Measurements from ENCODE around the gene ENPEP.
"Not testable (repeated sequence)": the region's sequence is repeated elsewhere in the genome, so short reads cannot be mapped to it uniquely, and the experiment has no call there.

The ENPEP gene

GRCh38 chr4:110475881-110476818, at the start of gene ENPEP:
Gene ENPEP, plus strand, starts transcription at chr4:110476155. Its CDS starts 260 bp downstream, at chr4:110476415.
- DNase-seq, result peak in 1 of 14 donors; percentile 1

DNA sequence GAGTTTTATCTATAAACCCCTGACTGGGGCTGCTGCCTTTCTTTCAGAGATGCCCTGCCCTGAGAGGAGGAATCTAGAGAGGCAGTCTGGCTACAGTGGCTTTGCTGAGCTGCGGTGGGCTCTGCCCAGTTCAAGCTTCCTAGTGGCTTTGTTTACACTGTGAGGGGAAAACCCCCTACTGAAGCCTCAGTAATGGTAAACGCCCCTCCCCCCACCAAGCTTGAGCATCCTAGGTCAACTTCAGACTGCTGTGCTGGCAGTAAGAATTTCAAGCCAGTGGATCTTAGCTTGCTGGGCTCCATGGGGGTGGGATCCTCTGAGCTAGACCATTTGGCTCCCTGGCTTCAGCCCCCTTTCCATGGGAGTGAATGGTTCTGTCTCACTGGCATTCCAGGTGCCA, 44.1 kb upstream of the ENPEP start:
- DNase-seq, result not testable (repeated sequence)

DNA sequence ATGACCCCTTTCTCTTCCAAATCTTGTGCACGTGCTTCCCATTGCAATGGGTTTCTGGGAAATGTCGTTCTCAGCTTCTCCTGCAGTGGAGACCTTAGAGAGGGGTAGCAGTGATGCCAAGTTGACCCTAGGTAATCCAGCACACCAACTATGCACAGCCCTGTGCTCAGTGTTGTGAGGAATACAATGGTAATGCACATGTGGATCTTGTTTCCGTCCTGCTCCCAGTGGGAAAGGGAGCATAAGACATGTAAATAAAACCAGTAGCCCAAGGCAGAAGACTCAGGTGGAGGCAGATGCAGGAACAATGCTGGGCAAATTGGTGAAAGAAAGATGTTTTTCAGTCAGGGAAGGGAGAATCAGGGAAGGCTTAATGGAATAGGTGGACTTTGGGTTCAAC, 38.7 kb upstream of the ENPEP start:
- not testable (repeated sequence) for DNase-seq

- DNase-seq, result not testable (repeated sequence)
These were observed 36.7 kb upstream of the ENPEP start for GRCh38 chr4:110439209-110439608.

- DNase-seq, result no peak
These were observed 33.6 kb upstream of the ENPEP start for GRCh38 chr4:110442309-110442708.

DNA sequence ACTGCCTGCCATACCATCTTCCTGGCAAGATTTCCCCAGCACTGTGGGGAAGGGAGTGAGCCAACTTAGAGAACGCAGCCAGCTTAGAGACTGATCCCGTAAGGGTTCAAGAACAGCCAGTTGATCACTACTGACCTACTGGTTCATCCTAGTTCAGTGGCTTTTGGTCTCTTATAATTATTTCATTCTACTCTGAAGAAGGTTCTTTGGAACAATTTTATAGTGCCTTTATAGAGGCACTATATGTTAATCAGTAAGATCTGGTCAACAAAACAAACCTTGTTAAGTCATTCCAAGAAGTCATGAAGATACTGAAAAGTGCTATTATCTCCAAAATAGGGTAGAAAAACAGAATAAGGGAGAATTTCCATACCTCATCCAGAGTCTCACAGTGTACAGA, 33.2 kb upstream of the ENPEP start:
- DNase-seq, result no peak

DNA sequence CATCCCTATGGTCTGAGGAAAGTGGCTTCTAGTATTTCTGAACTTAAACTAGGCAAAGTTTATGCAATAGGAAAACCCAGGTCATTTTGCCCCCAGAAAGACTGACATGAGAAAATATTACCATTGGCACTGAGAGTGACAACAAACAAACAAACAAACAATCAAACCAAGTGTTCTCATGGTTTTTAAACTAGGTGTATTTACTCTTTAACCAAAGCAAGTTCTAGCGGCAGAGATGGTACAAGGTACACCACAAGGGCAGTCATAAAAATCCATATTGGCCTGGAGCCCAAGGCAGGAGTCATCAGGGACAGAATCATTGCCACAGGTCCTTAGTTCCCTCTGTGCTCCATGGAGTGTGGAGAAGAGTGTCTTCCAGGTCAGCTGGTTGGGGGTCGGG, 26.0 kb upstream of the ENPEP start:
- no peak for DNase-seq

GRCh38 chr4:110452546-110452945, 23.4 kb upstream of the ENPEP start:
- no peak for DNase-seq

GRCh38 chr4:110454441-110454840, 21.5 kb upstream of the ENPEP start:
- DNase-seq, result no peak

DNA sequence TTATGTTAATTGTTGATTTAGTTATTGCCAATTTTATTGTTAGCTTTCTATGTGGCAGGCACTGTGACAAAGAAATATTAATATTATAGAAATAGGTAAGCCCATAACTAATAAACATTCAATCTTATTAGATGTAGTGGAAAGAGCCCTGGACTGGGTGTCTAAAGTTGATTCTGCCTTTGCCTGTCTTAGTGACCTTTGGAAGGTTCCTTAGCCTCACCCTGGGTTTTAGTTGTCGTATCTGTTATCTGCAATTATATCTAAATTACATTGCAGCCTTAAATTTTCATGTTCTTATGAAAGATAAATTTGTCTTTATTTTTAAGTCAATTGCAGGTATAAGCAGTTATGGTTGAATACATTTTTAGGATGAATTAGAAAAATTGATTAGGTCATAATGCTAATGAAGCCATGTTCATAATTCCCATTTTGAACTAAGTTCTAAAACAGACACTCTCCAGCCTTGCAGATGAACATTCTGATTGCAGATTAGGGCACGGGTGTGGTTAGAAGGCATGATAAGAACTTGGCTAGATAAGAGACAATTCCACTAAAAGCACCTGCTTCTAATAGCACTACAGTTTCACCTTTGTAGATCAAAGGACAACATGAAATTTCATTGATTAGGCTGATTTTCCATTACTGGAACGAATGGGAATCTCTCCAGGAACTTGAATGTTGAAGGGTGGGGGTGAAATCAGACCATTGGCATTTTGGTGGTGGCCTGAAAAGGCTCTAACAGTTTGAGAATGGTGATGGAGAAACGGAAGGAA, 17.3 kb upstream of the ENPEP start:
- no peak for DNase-seq

GRCh38 chr4:110460074-110460746, 15.7 kb upstream of the ENPEP start:
- DNase-seq, result no peak

GRCh38 chr4:110467400-110467799, 8.6 kb upstream of the ENPEP start:
- no peak for DNase-seq

DNA sequence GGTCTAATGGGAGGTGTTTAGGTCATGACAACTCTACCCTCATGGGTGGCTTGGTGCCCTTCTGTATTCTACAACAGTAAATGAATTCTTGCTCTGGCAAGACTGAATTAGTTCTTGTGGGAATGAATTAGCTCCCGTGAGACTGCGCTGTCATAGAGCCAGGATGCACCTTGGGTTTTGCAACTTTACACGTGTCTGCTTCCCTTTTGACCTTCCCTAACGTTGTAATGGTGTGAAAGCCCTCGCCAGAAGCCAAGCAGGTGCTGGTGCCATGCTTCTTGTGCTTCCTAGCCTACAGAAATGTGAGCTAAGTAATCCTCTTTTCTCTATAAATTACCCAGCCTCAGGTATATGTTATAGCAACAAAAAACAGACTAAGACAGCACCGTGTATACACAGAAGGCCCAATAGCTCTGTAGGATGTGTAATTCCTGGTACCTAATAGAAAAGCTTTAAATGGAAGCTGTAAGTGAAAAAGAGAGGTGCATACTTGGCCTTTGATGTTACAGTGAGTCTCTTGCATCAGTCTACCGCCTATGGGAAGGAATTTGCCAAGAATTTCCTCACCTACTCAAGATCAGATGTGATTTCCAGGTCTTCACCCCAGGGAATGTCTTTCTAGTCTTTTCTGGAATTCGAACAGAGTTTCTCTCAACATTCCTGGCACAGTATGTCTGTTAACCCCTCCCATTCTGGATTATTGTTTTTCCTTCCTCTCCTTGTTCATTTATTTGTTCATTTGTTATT, 3.2 kb upstream of the ENPEP start:
- no peak for DNase-seq

GRCh38 chr4:110474481-110474880, 1.5 kb upstream of the ENPEP start:
- no peak for DNase-seq

- DNase-seq, result not testable (repeated sequence)
These were observed 875 bp upstream of the ENPEP start for GRCh38 chr4:110475080-110475479.

DNA sequence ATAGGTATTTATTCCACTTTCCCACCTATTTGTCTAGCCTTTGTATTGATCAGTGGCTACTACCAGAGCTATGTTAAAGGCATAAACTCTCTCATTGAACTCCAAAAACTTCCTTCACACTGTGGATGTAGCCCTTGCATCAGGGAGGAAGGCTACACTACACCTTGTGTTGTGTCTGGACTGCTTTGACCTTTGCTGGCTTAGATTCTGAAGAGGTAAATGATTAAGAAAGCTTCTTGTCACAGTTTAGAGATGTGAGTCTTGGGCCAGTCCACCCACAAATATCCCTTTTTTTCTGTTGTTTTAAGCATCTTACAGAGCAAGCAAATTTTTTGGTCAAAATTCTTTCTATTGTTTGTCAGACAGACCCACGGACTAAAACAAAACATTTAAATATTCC, 1.9 kb downstream of the ENPEP start:
- no peak for DNase-seq

GRCh38 chr4:110480031-110480549, 4.1 kb downstream of the ENPEP start:
- DNase-seq, result no peak

DNA sequence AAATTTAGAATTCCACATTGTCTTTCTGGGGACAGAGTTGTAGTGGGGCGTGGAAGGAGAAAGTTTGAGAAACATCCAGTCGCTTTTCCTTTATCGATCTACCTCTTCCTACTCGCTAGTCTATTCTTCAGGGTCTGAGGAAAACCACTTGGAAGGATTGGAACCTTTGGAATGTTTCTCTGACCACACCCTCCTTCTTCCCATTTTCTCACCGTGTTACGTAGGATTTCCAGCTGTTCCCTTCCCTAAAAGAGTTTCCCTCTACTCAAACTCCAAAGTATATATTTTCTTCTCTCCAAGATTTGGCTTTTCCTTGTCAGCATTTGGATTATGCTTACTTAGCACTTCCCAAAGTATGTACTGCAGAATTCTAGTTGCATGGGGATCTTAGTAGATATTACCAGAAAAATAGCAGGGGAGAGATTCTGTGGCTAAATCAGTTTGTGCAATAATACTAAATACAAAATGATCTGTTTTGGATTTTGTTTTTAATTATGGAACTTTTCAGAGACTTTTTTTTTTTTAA, 4.9 kb downstream of the ENPEP start:
- no peak for DNase-seq

- no peak for DNase-seq
These were observed 7.6 kb downstream of the ENPEP start for GRCh38 chr4:110483516-110483915.

GRCh38 chr4:110484029-110484428, 8.1 kb downstream of the ENPEP start:
- no peak for DNase-seq

DNA sequence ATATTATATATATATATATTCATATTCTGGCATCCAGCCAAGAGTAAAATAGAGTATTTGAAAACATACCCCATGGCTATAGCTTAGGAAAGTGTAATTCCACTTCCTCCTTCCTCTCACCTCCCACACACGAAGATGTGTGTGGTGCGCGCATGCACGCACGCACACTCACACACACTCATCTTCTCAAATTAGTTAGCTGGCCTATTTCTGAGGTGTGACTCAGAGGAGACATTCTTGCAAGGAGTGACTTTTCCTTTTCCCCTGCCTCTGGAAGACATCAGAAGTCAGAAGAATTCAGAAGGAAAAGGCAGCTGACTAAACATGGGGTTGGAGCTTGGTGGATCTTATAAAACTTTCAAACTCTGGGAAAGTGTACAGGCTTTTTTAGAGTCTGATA, 8.8 kb downstream of the ENPEP start:
- DNase-seq, result no peak

GRCh38 chr4:110485452-110485851, 9.5 kb downstream of the ENPEP start:
- DNase-seq, result no peak
